HT1080 (cell line): ENCODE measurements around the gene CEACAM1. TPM values are rescaled to one million over a fixed set of nuclear protein-coding genes. Genes with fewer than 3 reads are reported as not detected.
"Not testable (repeated sequence)": the region's sequence is repeated elsewhere in the genome, so short reads cannot be mapped to it uniquely, and the experiment has no call there.

Experiments used
- DNase-seq: peaks from one replicate; pipeline ENCODE4 v3.0.0-alpha.2; 2015; ENCODE audit warnings: low read depth
- total RNA-seq: library from RNA; depleted of rRNA; stranded (reverse); fragments of >200 nt; shearing (Covaris generic); gene quantifications from 2 replicates; pipeline ENCODE4 v1.2.3, GENCODE V29; 2014

The CEACAM1 gene
- total RNA-seq, 1 experiment from 2014 or later = not detected

DNA sequence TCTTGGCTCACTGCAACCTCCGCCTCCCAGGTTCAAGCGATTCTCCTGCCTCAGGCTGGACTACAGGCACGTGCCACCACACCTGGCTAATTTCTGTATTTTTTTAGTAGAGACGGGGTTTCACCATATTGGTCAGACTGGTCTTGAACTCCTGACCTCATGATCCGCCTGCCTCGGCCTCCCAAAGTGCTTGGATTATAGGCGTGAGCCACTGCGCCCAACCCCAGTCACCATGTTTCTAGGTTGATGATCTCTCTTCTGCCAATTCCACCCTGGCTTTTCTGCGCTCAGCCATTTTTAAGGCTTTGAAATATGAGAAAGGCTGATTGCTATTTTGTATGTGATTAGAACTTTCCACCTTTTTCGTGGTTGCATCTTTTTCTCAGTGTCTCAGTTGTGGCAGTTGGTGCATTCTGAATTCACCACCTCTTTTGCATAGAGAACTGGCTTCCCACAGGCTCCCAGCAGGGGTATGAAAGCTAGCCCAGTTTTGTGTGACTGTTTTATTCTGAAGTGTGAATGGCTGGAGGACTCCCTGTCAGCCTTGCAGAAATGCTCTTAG is 15.5 kb downstream of the CEACAM1 start:
- DNase-seq = no peak

DNA sequence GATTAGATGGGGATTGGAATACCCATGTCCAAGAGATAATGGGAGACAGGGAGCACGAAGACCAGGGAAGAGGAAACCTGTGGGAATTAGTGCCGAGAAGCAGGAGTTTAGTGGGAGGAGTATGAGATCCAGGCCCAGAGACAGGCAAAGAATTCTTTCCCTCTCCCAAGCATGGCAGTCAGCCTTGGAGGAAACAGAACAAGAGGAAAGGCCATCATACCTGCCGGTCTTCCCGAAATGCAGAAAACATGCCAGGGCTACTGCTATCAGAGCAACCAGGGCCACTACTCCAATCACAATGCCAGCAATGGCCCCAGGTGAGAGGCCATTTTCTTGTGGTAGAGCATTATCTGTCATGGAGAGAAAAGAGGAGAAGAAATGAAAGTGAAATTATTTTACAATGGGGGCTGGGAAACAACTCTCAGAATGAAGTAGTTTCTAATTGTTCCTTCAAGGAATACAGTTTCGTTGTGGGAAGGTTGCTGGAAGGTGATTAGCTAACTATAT is 16.1 kb downstream of the CEACAM1 start:
- no peak for DNase-seq

DNA sequence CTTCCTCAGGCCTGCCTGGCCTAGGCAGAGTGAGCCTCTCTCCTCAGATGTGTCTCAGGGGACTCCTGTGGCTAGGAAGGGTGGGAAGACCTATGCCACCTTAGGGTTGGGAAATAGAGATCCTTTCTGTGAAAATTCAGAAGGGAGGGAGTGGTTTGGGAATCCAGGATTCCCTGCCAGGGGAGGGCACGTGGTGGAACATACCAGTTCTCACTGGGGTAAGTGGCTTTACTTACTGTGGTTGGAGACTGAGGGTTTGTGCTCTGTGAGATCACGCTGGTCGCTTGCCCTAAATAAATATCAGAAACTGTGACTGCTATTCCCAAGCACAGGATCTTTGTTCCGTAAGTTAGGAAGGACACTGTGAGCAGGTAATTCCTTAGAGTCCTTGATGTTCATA is 16.9 kb downstream of the CEACAM1 start:
- DNase-seq = no peak

DNA sequence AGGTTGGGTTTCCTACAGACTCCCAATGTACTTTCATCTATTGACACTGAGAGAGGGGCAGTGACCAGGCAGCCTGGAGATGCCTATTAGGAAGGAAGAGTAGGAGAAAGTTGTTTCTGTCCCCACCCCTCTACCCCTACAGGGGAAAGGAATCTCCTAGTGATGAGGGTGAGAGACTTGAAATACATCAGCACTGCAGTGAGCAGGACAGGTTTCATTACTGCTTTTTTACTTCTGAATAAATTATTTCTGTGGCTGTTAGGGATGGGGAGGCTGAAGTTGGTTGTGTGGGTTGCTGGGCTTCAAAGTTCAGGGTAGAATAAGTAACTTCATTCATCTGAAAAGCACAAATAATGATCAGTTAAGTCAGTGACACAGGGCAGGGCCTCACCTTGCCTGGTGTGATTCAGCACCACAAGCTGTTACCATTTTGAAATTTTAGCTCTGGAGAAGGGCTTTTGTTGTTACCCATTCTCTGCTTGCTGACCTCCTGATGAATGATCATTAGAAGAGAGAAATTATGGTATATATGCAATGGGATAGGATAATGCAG is 19.3 kb downstream of the CEACAM1 start:
- DNase-seq = no peak

DNA sequence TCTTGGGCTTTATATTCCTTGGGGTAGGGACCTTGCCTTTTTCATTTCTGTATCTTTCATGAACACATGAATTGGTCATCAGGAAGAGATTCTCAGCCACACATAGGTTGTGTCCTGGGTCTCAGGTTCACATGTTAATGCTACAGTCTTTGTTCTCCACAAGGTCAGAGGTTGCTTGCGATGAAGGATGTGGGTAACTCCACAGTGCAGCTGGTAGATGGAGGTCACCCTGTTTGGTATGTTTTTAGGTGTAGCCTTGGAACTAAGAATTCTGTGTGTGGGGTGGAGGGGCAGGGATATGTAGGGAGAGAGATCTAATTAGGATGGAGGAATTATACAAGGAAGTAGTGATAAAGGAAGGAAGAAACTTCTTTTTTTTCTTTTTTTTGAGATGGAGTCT is 23.2 kb downstream of the CEACAM1 start:
- no peak for DNase-seq

DNA sequence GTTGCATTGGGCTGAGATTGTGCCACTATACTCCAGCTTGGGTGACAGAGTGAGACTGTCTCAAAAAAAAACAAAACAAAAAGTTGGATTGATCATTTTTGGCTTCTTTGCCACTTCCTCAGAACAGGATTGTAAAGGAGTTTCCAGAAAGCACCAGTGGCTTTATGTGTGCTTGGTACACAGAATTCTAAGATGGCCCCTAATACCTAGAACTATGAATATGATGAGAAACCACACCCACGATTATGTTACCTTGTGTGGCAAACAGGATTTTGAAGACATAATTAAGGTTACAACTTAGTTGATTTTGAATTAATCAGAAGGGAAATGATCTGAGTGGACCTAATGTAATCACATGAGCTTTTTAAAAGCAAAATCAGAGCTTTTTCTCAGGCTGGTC is 26.5 kb downstream of the CEACAM1 start:
- DNase-seq = no peak

DNA sequence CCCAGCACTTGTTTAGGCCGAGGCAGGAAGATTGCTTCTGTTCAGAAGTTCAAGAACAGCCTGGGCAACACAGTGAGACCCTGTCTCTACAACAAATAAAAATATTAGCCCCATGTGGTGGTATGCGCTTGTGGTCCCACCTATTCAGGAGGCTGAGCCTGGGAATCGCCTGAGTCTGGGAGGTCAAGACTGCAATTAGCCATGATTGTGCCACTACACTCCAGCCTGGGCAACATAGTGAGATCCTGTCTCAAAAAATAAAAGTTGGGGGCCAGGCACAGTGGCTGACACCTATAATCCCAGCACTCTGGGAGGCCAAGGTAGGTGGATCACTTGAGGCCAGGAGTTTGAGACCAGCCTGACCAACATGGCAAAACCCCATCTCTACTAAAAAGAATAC is 27.0 kb downstream of the CEACAM1 start:
- not testable (repeated sequence) for DNase-seq

DNA sequence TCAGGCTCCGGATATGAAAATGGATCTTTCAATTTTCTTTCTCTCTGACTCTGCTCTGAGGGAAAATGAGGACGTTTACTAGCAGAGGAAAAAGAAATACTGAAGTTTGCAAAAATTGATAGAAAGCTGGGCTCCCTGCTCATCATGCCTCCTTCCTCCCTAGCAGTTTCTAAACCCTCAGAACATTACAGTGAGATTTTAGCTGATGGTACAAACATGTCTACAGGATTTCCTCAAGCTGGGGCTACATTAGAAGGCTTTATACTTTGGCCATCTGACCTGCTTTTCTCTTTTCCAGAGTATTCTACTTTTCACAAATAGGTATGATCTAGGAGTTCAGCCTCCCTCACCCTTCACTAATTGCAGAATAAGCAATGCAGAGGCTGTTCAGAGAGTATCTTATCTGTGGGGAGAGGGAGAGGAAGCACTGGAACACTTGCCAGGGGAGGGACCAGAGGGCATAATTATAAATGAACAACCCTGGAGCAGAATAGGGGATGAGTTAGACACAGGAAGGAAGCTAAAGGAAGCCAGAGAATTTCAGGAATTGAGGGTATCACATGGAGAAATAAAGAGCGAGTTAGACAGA is 30.0 kb downstream of the CEACAM1 start:
- no peak for DNase-seq

DNA sequence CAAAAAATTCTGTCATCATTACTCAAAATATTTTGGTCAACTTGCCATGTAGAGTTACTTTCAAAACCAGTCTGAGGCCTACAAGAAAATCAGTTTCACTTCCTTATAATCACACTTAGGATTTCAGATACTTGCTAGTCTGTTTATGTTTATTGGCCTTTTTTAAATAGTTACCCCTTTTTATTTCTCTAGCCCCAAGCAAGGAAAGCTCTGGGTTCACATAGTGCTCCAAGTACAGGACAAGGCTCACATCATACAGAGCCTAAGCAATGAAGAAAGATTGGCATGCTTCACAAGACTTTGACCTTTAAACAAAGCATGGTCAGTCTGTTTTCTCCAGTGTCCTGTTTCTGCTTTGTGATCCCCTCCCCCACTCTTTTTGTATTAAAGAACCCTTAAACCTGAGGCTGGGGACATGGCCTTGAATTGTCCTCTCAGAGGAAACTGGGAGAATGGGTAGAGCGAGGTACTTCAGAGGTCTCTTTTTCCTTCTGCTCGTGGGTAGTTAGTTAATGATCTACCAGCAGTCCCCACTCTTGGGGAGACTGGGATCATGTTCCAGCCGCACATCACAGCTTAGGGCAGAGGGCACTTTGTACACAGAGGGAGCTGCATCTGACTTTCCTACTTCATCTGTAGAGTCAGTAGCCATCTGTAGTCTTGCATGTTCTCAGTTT is 30.7 kb downstream of the CEACAM1 start:
- no peak for DNase-seq

DNA sequence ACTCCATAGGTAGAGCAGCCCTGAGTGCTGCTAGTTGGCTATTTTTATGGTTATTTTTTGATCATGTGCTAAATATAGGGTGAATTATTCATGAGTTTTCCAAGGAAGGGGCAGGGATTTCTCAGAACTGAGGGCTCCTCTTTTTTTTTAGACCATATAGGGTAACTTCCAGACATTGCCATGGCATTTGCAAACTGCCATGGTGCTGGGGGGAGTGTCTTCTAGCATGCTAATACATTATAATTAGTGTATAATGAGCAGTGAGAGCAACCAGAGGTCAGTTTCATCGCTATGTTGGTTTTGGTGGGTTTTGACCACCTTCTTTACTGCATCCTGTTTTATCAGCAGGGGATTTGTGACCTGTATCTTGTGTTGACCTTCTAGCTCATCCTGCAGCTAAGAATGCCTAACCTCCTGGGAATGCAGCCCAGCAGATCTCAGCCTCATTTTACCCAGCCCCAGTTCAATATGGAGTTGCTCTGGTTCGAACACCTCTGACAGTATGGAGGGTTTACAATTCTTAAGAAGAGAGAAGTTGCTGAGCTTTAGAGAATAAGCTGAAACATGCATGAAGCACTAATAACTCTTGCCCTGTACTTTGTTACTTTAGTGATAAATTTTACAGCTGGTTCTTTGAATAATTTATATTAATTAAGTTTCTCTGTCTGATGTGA is 31.7 kb downstream of the CEACAM1 start:
- no peak for DNase-seq

DNA sequence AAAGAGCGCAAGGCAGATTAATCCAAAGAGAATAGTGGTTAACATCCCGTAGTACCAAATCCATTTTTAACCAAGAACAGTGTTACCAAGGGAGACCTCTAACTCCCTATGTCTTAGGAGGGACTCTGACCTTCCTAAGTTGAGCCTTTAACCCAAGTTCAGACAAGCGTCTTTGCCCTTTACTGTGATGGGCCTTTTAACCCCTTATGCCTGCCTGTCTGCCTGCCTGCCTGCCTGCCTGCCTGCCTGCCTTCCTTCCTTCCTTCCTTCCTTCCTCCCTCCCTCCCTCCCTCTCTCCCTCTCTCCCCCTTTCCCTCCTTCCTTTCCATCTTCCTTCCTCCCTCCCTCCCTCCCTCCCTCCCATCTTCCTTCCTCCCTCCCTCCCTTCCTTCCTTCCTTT is 32.6 kb downstream of the CEACAM1 start:
- DNase-seq = no peak

DNA sequence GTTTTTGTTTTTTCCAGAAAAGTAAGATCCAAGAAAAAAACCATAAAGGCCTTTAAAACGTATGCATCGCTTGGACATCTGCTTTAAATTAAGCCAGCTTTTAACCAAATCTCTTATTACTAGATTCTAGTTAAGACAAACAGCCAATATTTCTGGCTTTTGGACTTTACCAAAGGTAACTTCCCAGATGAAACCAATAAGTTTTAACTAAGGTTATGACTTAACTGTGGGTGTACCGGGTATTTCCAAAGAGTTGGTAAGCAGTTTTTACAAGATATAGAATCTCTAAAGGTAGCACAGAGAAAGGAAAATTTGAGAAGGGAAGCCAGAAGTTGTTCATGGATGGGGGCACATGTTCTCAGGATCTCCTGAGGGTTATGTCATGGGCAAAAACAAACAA is 34.0 kb downstream of the CEACAM1 start:
- no peak for DNase-seq

DNA sequence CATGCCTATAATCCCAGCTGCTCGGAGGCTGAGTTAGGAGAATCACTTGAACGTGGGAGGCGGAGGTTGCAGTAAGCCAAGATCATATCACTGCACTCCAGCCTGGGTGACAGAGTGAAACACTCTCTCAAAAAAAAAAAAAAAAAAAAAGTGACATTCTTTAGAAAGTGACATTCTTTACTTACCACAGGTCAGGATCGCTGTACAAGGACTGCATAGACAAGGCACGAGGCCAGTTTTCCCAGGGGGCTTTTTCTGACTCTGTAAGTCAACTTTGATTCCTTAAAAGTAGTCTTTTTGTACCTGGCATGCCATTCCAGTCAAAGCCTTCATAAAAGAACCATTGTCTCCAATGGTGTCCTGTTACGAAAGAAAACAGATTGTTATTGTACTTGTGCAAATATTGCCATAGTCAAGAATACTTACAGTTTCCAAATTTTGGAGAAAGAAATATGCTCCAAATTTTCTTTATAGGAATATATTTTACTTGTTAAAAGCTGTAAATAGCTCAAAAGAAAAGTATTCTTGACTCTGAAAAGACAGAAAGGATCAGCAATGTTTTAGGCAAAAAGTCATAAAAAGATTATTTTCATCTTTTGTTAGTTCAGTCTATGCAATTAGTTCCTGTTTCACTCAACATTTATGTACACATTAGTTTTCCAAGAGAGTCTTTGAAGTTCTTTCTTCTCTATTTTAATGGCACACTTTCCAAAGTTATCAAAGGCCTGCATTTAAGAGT is 39.3 kb downstream of the CEACAM1 start:
- DNase-seq = no peak

DNA sequence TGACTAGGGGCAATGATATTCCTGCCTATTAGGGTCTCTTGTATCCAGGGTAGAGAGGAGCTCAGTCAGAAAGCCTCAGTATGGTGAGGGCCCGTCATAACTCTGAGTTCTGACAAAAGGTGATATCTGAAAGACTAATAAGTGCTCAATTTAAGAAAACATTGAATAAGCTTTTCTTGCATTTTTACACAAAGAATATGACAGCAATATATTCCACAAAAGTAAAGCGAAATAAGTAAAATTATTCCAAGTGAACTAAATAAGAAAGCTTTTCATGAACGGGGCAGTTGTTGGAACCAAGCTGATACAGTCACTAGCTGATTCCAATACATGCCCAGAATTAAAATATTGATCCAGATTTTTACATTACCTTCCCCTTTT is 40.5 kb downstream of the CEACAM1 start:
- no peak for DNase-seq

DNA sequence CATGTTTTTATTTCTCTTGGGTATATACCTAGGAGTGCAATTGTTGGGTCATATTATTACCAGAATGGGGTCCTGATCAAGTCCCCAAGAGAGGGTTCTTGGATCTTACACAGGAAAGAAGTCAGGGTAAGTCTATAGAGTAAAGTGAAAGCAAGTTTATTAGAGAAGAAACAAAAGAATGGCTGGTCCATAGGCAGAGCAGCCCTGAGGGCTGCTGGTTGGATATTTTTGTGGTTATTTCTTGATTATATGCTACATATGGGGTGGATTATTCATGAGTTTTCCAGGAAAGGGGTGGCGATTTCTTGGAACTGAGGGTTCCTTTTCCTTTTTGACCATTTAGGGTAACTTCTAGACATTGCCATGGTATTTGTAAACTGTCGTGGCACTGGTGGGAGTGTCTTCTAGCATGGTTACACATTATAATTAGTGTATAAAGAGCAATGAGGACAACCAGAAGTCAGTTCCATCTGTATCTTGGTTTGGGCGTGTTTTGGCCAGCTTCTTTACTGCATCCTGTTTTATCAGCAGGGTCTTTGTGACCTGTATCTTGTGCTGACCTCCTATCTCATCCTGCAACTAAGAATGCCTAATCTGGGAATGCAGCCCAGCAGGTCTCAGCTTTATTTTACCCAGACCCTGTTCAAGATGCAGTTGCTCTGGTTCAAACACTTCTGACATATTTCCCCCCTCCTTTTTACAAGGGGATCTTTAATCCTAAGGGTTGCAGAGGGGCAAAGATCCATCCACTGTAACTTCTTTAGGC is 41.1 kb downstream of the CEACAM1 start:
- DNase-seq = no peak

DNA sequence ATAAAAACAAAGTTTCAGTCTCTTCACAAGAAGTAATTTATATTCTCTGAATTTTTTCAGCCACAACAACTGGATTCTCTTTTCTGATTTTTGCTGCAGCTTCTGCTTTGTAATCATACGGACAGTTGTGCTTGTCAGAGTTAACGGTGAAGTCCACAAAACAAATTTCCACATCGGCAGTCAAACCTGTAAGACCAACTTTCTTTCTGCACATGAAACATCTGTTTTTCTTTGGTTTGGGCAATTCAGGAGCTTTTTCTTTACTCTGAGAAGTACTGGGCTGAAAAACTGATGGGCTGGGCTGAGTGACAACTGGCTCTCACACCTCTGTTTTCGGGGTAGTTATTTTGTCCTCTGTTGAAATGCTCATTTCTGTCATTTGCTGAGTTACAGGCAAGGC is 43.2 kb downstream of the CEACAM1 start:
- not testable (repeated sequence) for DNase-seq

DNA sequence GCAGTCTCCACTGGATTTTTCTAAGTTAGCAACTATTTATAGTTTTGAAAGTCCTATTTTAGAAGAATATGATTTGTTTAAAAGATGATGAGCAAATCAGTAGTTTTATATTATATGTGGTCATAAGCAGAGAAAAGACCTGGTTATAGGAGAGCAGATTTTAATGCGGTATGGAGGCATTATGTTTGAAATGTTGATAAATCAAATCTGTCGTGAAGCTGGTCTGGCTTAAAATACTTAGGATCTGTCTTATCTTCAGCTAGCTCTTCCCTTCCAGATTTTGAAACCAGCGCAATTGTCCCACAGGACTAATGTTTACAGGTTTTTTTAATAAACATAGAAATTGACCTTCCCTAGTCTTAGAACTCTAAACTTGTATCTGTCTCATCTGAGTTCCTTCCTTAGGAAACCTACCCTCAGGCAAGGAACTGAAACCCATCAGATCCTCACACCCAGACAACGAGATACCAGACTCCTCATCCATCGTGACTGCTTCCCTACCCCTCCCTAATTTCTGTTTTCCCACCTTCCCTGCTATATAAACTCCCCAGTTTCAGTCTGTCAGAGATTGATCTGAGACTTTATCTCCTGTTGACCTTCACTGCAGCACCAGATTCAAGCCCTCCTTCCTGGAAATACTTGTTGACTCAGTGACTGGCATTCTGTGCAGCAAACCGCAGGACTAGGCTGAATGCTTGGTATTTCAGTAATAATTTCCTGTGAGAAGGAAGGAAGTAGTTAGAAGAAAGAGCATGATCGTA is 47.8 kb downstream of the CEACAM1 start:
- DNase-seq = peak; percentile 56

DNA sequence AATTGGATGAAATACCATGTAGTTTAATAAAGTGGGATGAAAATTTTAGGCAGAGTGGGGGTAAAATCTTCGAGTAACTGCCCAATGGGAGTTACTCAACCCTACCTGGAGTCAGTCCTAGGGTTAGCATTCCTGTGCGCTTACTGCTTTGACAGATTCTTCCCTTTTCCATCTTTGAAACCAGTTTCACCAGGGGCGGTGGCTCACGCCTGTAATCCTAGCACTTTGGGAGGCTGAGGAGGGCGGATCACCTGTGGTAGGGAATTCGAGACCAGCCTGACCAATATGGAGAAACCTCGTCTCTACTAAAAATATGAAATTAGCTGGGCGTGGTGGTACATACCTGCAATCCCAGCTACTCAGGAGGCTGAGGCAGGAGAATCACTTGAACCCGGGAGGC is 48.5 kb downstream of the CEACAM1 start:
- no peak for DNase-seq

DNA sequence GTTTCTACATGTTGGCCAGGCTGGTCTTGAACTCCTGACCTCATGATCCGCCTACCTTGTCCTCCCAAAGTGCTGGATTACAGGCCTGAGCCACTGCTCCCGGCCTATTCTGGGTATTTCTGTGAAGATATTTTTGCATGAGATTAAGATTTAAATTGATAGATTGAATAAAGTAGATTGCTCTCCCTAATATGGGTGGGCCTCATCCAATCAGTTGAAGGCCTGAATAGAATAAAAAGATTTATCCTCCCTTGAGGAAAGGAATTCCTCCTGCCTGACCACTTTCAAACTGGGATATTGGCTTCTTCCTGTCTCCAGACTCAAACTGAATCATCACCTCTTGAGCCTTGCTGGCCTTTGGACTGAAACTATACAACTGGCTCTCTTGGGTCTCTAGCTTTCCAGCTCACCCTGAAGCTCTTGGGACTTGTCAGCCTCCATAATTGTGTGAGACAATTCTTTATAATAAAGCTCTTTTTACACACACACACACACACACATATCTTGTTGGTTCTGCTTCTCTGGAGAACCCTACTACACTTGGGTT is 49.4 kb downstream of the CEACAM1 start:
- no peak for DNase-seq

DNA sequence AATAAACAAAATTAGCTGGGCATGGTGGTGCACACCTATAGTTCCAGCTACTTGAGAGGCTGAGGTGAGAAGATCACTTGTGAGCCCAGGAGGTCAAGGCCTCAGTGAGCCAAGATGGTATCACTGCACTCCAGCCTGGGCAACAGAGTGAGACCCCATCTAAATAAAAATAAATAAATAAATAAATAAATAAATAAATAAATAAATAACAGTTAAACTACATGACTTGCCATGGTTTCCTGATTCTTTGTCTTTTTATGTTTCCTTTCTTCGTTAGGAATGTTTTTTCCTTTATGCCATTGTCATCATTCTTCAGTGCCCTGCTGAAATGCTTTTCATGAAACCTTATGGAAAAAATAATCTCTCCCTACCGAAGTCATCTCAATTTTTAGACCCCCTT is 50.3 kb downstream of the CEACAM1 start:
- DNase-seq = no peak
